Measurements from ENCODE around the gene LPCAT4. TPM values are rescaled to one million over a fixed set of nuclear protein-coding genes. Genes with fewer than 3 reads are reported as not detected.

The LPCAT4 gene
- total RNA-seq, 1 donor from 2014 or later, result 80.6 TPM

DNA sequence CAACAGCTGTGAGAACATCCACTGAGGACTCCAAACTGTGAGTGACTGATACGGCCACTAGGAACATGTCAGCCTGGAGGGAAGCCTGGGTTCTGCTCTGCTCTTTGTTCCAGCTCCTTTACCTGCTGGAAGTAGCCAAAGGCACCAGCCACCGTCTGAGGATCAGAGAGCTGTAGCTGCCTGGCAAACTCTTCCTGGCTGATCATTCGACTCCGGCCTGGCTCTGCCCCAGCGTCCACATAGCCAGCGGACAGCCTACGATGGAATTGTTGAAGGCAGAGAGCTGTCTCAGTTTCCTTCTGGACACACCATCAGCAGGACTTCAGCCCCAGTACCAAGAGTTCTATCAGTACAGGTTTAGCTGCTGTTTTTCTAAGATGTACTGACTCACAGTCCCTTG, 5.7 kb downstream of the LPCAT4 start:
- Histone ChIP-seq H3K36me3 (peaks cover 76% of the 10 kb centered on the region), H3K27ac (replicated peaks) (no peak overlapping the region), H3K27me3 (ENCODE audit: low read depth) (no peaks in the 10 kb centered on the region), H3K9me3 (replicated peaks) (no peaks in the 10 kb centered on the region), H3K4me3 (no peak overlapping the region), H3K4me1 (peaks cover 18% of the 10 kb centered on the region)
- TF ChIP-seq, protein P1, sequence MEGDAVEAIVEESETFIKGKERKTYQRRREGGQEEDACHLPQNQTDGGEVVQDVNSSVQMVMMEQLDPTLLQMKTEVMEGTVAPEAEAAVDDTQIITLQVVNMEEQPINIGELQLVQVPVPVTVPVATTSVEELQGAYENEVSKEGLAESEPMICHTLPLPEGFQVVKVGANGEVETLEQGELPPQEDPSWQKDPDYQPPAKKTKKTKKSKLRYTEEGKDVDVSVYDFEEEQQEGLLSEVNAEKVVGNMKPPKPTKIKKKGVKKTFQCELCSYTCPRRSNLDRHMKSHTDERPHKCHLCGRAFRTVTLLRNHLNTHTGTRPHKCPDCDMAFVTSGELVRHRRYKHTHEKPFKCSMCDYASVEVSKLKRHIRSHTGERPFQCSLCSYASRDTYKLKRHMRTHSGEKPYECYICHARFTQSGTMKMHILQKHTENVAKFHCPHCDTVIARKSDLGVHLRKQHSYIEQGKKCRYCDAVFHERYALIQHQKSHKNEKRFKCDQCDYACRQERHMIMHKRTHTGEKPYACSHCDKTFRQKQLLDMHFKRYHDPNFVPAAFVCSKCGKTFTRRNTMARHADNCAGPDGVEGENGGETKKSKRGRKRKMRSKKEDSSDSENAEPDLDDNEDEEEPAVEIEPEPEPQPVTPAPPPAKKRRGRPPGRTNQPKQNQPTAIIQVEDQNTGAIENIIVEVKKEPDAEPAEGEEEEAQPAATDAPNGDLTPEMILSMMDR (IDR thresholded peaks at IDR 0.05; ENCODE audit: borderline replicate concordance), result no peak
- intact Hi-C loops (cut with micrococcal nuclease), result no loop called here
- no peak for DNase-seq

DNA sequence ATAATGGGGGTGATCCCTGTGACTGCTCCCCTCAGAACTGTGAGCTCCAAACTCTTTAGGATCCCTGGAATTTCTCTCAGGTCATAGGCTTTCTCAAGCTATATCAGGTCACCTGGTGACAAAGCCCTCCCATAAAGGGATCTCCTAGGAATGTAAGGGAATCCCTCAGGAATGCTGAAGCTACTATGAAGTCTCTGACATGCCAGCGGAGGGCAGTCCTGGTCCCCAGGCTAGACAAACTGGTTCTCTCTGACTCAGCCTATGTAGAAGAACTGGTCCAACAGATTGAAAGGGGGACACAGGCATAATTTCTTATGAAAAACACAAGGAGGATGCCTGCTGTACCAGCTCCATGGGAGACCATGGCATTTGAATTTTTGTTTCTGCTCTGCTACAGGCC, 6.7 kb downstream of the LPCAT4 start:
- Histone ChIP-seq H3K4me3 (no peak overlapping the region), H3K27ac (replicated peaks) (no peak overlapping the region), H3K27me3 (ENCODE audit: low read depth) (no peaks in the 10 kb centered on the region), H3K9me3 (replicated peaks) (no peaks in the 10 kb centered on the region), H3K36me3 (peaks cover 76% of the 10 kb centered on the region), H3K4me1 (peaks cover 8% of the 10 kb centered on the region)
- intact Hi-C loops (cut with micrococcal nuclease), result no loop called here
- TF ChIP-seq, protein P1 (IDR thresholded peaks at IDR 0.05; ENCODE audit: borderline replicate concordance), result no peak
- no peak for DNase-seq

DNA sequence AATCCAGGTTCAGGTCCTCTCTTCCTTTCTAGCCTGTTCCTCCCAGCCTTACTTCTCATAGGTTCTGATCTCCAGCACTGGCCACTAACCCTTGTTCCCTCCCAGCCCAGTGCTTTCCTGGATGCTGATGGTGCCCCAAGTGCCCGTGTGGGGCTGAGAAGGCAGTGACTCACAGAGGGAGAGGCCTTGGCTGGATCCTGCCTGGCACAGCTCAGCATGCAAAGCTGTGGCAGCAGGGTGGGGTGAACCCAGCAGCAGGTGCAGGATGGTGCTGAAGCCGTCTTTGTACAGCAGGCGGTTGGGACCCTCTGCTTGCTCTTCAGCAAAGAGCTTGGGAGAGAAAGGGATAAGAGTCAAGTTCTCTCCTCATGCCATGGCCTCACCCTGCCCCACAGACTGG, 7.6 kb downstream of the LPCAT4 start:
- peaks cover 76% of the 10 kb centered on the region for H3K36me3 ChIP-seq
- H3K27ac ChIP-seq (replicated peaks), result no peak overlapping the region
- intact Hi-C loops (cut with micrococcal nuclease), result no loop called here
- H3K9me3 ChIP-seq (replicated peaks), result no peaks in the 10 kb centered on the region
- H3K4me1 ChIP-seq, result no peaks in the 10 kb centered on the region
- H3K27me3 ChIP-seq (ENCODE audit: low read depth), result no peaks in the 10 kb centered on the region
- no peak for DNase-seq
- H3K4me3 ChIP-seq, result no peak overlapping the region
- TF ChIP-seq, protein P1 (IDR thresholded peaks at IDR 0.05; ENCODE audit: borderline replicate concordance), result no peak

DNA sequence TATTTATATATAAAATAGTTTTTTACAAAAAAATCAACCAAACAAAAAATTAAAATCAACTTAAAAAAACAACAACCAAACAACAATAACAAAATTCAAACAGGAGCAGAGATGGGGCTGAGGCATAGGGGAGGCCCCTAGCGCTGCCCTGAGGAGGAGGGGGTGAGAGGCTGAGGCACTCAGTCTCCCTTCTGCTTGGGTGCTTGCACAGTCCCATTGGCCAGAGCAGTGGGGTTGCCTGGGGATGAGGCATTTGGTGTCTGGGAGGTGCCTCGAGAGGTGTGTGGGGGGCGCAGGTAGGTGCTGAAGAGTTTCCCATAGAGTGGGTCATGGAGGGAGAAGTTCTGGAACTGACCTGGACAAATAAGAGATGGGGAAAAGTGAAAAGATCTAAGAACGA, 8.0 kb downstream of the LPCAT4 start:
- Histone ChIP-seq H3K27ac (replicated peaks) (no peak overlapping the region), H3K27me3 (ENCODE audit: low read depth) (no peaks in the 10 kb centered on the region), H3K4me3 (no peak overlapping the region), H3K9me3 (replicated peaks) (no peaks in the 10 kb centered on the region), H3K36me3 (peaks cover 73% of the 10 kb centered on the region), H3K4me1 (no peaks in the 10 kb centered on the region)
- TF ChIP-seq, protein P1 (IDR thresholded peaks at IDR 0.05; ENCODE audit: borderline replicate concordance), result no peak
- intact Hi-C loops (cut with micrococcal nuclease), result no loop called here
- no peak for DNase-seq

DNA sequence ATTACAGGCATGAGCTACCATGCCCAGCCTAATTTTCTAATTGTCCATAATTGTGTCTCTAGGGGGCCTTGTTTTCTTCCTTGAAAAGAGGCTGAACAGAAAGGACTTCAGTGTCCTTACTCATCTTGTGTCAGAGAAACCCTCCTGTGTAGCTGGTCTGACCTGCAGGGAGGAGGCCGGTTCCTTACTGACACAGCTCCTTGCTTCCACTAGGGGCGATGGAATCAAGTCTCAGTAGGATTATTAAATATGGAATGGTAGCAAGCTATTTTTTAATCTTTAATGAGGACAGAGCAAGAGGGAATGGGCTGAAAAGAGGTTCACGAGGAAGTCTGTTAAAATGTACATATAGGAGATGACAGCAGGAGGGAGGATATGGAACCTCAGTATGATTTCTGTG, 8.6 kb downstream of the LPCAT4 start:
- no peak overlapping the region for H3K27ac ChIP-seq (replicated peaks)
- intact Hi-C loops (cut with micrococcal nuclease), result no loop called here
- no peaks in the 10 kb centered on the region for H3K27me3 ChIP-seq (ENCODE audit: low read depth)
- H3K36me3 ChIP-seq, result peaks cover 67% of the 10 kb centered on the region
- no peak for DNase-seq
- no peaks in the 10 kb centered on the region for H3K4me1 ChIP-seq
- TF ChIP-seq, protein P1 (IDR thresholded peaks at IDR 0.05; ENCODE audit: borderline replicate concordance), result peak; percentile 28
- H3K9me3 ChIP-seq (replicated peaks), result no peaks in the 10 kb centered on the region
- no peak overlapping the region for H3K4me3 ChIP-seq

DNA sequence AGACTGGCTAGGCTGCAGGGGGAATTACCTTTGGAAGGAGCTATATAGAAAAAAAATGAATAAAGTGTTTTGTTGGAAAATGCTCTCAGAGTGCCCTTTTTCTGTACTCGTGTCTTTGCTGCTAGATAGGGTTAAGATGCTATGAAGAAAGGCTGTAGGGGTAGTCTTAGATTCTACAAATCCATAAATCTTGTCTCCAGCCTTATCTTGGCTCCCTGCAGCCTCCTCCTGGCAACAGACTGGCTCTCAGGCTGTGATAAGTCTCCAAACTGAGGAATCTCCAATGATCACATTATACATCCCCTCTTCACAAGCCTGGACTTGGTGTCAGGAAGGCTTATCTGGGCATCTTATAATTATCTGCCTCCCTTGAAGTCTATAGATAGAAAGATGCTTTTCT, 9.3 kb downstream of the LPCAT4 start:
- Histone ChIP-seq H3K9me3 (replicated peaks) (no peaks in the 10 kb centered on the region), H3K27me3 (ENCODE audit: low read depth) (no peaks in the 10 kb centered on the region), H3K36me3 (peaks cover 60% of the 10 kb centered on the region), H3K4me1 (no peaks in the 10 kb centered on the region), H3K4me3 (no peak overlapping the region), H3K27ac (replicated peaks) (no peak overlapping the region)
- intact Hi-C loops (cut with micrococcal nuclease), result no loop called here
- TF ChIP-seq, protein P1 (IDR thresholded peaks at IDR 0.05; ENCODE audit: borderline replicate concordance), result no peak
- no peak for DNase-seq
